Activated T-helper 1 cell treated with anti-CD3 and anti-CD28 coated beads, Interleukin-12 subunit alpha, Interleukin-12 subunit beta, Interleukin-2, Interleukin-4 antibody, amounts not matched to agents 30 ng/mL and 10 ng/mL and 1 ng/mL, durations not matched to agents 14 hours and 24 hours and 36 hours (primary cell): ENCODE results near the gene NOL4. TPM values are rescaled to one million over a fixed set of nuclear protein-coding genes. Genes with fewer than 3 reads are reported as not detected.
"Not testable (repeated sequence)": the region's sequence is repeated elsewhere in the genome, so short reads cannot be mapped to it uniquely, and the experiment has no call there.

Source experiments
- DNase-seq: peaks from one replicate; pipeline ENCODE4 v3.0.0; 2021; ENCODE audit warnings: low spot score
- H3K27ac Mint-ChIP-seq: one replicate; pipeline ENCODE4 v1.8.0; 2021; ENCODE audit warnings: mild to moderate bottlenecking, mixed read lengths
- H3K27me3 Mint-ChIP-seq: one replicate; pipeline ENCODE4 v1.8.0; 2022; ENCODE audit warnings: mild to moderate bottlenecking, moderate library complexity, mixed read lengths; ENCODE audit not compliant: insufficient read depth
- H3K36me3 Mint-ChIP-seq: one replicate; pipeline ENCODE4 v1.8.0; 2021; ENCODE audit warnings: low read depth, mixed read lengths
- H3K4me1 Mint-ChIP-seq: one replicate; pipeline ENCODE4 v1.8.0; 2021; ENCODE audit warnings: low read depth, mixed read lengths
- H3K4me3 Mint-ChIP-seq: one replicate; pipeline ENCODE4 v1.8.0; 2021; ENCODE audit warnings: mild to moderate bottlenecking, moderate library complexity, mixed read lengths
- H3K9me3 Mint-ChIP-seq: one replicate; pipeline ENCODE4 v1.8.0; 2021; ENCODE audit warnings: mixed read lengths
- intact Hi-C: fragments of 100-400 bp; cut with micrococcal nuclease; formaldehyde crosslinking; loops from one replicate; pipeline ENCODE4 v1.15.1; 2024
- total RNA-seq: library from RNA; stranded (reverse); gene quantifications from 2 replicates; pipeline ENCODE4 v1.2.3, GENCODE V29; 2022

Gene NOL4, protein sequence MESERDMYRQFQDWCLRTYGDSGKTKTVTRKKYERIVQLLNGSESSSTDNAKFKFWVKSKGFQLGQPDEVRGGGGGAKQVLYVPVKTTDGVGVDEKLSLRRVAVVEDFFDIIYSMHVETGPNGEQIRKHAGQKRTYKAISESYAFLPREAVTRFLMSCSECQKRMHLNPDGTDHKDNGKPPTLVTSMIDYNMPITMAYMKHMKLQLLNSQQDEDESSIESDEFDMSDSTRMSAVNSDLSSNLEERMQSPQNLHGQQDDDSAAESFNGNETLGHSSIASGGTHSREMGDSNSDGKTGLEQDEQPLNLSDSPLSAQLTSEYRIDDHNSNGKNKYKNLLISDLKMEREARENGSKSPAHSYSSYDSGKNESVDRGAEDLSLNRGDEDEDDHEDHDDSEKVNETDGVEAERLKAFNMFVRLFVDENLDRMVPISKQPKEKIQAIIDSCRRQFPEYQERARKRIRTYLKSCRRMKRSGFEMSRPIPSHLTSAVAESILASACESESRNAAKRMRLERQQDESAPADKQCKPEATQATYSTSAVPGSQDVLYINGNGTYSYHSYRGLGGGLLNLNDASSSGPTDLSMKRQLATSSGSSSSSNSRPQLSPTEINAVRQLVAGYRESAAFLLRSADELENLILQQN
- not detected in 2 replicates for total RNA-seq

DNA sequence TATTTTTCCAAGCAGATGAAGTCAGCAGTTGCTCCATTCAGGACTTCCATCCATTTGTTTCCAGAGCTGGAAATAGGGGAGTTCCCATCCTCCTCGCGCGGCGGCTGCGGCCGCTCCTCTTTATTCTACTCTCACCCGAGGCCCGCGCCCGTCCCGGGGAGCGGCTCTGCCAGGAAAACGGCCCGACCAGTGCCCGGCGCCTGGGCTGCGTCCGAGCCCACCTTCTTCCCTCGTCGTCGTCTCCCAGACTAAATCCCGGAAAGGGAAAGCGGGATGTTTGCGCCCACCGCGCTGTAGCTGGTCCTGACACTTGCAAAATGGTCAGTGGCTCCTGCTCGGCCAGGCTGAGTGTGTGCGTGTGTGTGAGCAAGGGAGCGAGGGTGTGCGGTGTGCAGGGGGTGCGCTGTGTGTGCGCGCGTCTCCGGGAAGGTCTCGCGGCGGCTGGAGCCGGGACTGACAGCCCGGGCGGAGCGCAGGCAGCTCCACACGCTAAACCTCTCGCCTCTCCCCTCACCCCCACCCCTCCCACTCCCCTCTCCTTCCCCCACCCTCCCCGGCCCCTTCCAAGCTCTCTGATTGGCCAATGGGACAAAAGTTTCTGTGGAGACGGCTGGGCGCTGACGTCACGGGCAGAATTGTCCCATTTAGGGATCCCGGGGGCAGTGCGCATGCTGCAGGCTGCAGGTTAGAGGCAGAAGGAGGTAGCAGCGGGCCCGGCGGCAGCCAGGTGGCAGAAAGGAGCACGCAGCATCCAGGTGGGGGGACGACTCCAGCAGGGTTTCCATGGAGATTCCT is at the start of gene NOL4:
Gene NOL4, minus strand, starts transcription at position 491 of the 795 bp plus-strand sequence. CDS start 1,660 bp downstream, outside the sequence.
- Mint-ChIP-seq H3K27ac (no peak within 1 kb of the TSS), H3K4me3 (no peak within 1 kb of the TSS), H3K27me3 (peaks cover 35% of the 10 kb centered on the region), H3K4me1 (peaks cover 4% of the 10 kb centered on the region), H3K36me3 (no peaks in the 10 kb centered on the region), H3K9me3 (no peaks in the 10 kb centered on the region)
- intact Hi-C loops, result loop anchor here (10.0 kb wide), 1 partner anchor 270 kb away; no protein-coding TSS in a partner anchor
- DNase-seq, result no peak

DNA sequence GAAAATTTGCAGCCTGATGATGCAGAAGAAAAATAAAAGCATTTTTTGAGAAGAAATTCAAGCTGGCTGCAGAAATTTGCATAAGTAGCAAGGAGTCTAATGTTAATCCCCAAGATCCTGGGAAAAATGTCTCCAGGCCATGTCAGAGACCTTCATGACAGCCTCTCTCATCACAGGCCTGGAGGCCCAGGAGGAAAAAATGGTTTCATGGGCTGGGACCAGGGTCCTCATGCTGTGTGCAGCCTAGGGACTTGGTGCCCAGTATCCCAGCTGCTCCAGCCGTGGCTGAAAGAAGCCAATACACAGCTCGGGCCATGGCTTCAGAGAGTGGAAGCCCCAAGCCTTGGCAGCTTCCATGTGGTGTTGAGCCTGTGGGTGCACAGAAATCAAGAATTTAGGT is 41.3 kb upstream of the NOL4 start:
- H3K4me3 Mint-ChIP-seq, H3K36me3 Mint-ChIP-seq, intact Hi-C loops, H3K27me3 Mint-ChIP-seq, DNase-seq, H3K27ac Mint-ChIP-seq, H3K4me1 Mint-ChIP-seq: not testable (repeated sequence)
- peaks cover 17% of the 10 kb centered on the region for H3K9me3 Mint-ChIP-seq

DNA sequence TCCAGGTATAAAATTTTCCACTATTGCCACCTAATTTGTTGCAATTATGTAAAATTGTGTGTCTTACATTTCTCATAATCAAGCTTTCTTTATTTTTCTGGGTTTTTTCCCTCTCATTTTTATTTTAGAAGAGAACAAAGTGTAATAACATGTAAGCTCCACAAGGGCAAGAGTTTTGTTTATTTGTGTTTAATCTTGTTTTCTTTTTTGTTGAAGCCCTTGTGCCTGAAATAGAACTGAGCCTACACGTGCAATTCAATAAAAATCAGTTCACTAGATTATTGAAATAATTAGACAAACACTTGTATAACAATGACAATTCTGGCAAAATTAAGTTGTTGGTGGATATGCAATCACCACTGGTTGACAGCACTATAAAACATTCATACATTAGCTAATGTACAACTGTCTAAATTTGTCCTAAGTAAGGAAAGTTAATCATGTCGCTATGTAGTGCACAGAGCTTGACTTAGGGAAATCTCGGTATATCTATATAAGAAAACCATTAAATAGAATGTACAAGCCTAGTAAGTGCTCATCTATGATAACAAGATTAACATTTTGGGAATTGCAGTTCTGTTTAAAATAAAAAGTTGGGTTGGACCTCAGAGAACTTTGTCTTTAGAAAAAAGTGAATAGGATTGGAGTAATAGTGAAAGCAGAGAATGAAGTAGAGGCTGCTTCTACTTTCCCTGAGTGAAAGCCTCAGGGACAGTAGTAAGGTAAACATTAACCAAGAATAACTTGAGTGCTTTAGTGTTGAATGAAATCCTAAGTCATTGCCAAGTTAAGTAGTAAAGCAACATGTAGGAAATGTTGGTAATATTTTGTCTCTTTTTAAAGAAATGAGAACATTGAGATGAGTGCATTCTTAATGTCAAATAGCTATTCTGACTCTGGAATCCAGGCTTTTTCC is 37.4 kb upstream of the NOL4 start:
- peaks cover 13% of the 10 kb centered on the region for H3K9me3 Mint-ChIP-seq
- no peaks in the 10 kb centered on the region for H3K4me1 Mint-ChIP-seq
- DNase-seq, result no peak
- H3K27ac Mint-ChIP-seq, result no peak overlapping the region
- intact Hi-C loops, result no loop called here
- H3K4me3 Mint-ChIP-seq, result no peak overlapping the region
- H3K36me3 Mint-ChIP-seq, result no peaks in the 10 kb centered on the region
- H3K27me3 Mint-ChIP-seq, result no peaks in the 10 kb centered on the region

- no peaks in the 10 kb centered on the region for H3K27me3 Mint-ChIP-seq
- DNase-seq, result no peak
- intact Hi-C loops, result no loop called here
These were observed 33.5 kb upstream of the NOL4 start for GRCh38 chr18:34258176-34258575.

GRCh38 chr18:34251919-34252318 is 27.2 kb upstream of the NOL4 start:
- Mint-ChIP-seq H3K36me3 (no peaks in the 10 kb centered on the region), H3K9me3 (peaks cover 20% of the 10 kb centered on the region), H3K4me1 (no peaks in the 10 kb centered on the region), H3K4me3 (no peak overlapping the region), H3K27ac (no peak overlapping the region), H3K27me3 (no peaks in the 10 kb centered on the region)
- intact Hi-C loops, result no loop called here
- no peak for DNase-seq

More at GRCh38 chr18:34258176-34258575, 33.5 kb upstream of the NOL4 start:
- Mint-ChIP-seq H3K4me1 (no peaks in the 10 kb centered on the region), H3K4me3 (no peak overlapping the region), H3K9me3 (no peaks in the 10 kb centered on the region), H3K36me3 (no peaks in the 10 kb centered on the region), H3K27ac (no peak overlapping the region)

GRCh38 chr18:34248727-34249126 is 24.0 kb upstream of the NOL4 start:
- Mint-ChIP-seq H3K9me3 (peaks cover 20% of the 10 kb centered on the region), H3K4me3 (no peak overlapping the region), H3K4me1 (no peaks in the 10 kb centered on the region), H3K27ac (no peak overlapping the region), H3K27me3 (no peaks in the 10 kb centered on the region), H3K36me3 (no peaks in the 10 kb centered on the region)
- DNase-seq, result no peak
- intact Hi-C loops, result no loop called here

DNA sequence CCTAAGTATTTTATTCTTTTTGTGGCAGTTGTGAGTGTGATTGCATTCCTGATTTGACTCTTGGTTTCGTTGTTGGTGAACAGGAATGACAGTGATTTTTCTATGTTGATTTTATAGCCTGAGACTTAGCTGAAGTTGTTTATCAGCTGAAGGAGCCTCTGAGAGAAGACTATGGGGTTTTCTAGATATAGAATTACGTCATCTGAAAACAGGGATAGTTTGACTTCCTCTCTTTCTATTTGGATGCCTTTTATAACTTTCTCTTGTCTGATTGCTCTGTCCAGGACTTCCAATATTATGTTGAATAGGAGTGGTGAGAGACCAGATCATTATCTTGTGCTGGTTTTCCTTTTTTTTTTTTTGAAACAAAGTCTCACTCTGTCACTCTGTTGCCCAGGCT is 18.0 kb upstream of the NOL4 start:
- peaks cover 1% of the 10 kb centered on the region for H3K27me3 Mint-ChIP-seq
- H3K36me3 Mint-ChIP-seq, result no peaks in the 10 kb centered on the region
- H3K4me3 Mint-ChIP-seq, result no peak overlapping the region
- intact Hi-C loops, result no loop called here
- H3K27ac Mint-ChIP-seq, result no peak overlapping the region
- peaks cover 8% of the 10 kb centered on the region for H3K9me3 Mint-ChIP-seq
- no peaks in the 10 kb centered on the region for H3K4me1 Mint-ChIP-seq
- DNase-seq, result no peak

DNA sequence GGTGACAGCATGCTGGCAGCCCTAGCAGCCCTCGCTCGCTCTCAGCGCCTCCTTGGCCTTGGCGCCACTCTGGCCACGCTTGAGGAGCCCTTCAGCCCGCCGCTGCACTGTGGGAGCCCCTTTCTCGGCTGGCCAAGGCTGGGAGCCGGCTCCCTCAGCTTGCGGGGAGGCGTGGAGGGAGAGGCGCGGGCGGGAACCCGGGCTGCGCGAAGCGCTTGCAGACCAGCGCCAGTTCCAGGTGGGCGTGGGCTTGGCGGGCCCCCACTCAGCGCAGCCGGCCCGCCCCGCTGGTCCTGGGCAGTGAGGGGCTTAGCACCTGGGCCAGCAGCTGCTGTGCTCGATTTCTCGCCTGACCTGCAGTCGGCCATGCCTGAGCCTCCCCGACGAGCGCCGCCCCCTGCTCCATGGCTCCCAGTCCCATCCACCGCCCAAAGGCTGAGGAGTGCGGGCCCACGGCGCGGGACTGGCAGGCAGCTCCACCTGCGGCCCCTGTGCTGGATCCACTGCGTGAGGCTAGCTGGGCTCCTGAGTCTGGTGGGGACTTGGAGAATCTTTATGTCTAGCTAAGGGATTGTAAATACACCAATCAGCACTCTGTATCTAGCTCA is 9.2 kb upstream of the NOL4 start:
- DNase-seq, H3K4me3 Mint-ChIP-seq, H3K36me3 Mint-ChIP-seq, H3K27me3 Mint-ChIP-seq, H3K4me1 Mint-ChIP-seq, intact Hi-C loops, H3K9me3 Mint-ChIP-seq, H3K27ac Mint-ChIP-seq: not testable (repeated sequence)

DNA sequence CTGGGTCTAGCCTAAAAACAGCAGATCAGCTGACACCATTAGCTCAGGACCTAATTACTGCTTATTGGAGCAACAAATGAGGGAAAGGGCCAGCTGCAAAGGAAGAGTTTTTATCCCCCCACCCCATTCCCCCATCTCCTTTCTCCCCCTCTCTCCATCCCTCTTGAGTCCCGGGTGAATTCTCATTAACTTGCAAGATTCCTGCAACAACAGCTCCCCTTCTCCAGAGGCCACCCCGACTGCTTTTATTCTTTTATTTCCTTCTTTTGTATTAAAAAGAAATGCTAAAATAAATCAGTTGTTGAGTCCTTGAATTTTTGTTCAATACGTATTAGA is 473 bp upstream of the NOL4 start:
- H3K27me3 Mint-ChIP-seq, result peaks cover 35% of the 10 kb centered on the region
- H3K4me3 Mint-ChIP-seq, result no peak overlapping the region
- H3K9me3 Mint-ChIP-seq, result no peaks in the 10 kb centered on the region
- H3K36me3 Mint-ChIP-seq, result no peaks in the 10 kb centered on the region
- intact Hi-C loops, result loop anchor here (10.0 kb wide), 1 partner anchor 270 kb away; no protein-coding TSS in a partner anchor
- DNase-seq, result no peak
- H3K4me1 Mint-ChIP-seq, result peaks cover 4% of the 10 kb centered on the region
- H3K27ac Mint-ChIP-seq, result no peak overlapping the region

GRCh38 chr18:34223893-34224422 is 755 bp downstream of the NOL4 start:
- peaks cover 35% of the 10 kb centered on the region for H3K27me3 Mint-ChIP-seq
- intact Hi-C loops, result loop anchor here (10.0 kb wide), 1 partner anchor 271 kb away; no protein-coding TSS in a partner anchor

GRCh38 chr18:34223164-34223892 is 1.4 kb downstream of the NOL4 start:
- intact Hi-C loops, result loop anchor here (10.0 kb wide), 1 partner anchor 271 kb away; no protein-coding TSS in a partner anchor
- H3K27me3 Mint-ChIP-seq, result peaks cover 35% of the 10 kb centered on the region

More at GRCh38 chr18:34223893-34224422, 755 bp downstream of the NOL4 start:
- H3K4me1 Mint-ChIP-seq, result peaks cover 4% of the 10 kb centered on the region
- no peak overlapping the region for H3K4me3 Mint-ChIP-seq
- H3K36me3 Mint-ChIP-seq, result no peaks in the 10 kb centered on the region
- H3K9me3 Mint-ChIP-seq, result no peaks in the 10 kb centered on the region
- no peak for DNase-seq
- no peak overlapping the region for H3K27ac Mint-ChIP-seq

More at GRCh38 chr18:34223164-34223892, 1.4 kb downstream of the NOL4 start:
- H3K36me3 Mint-ChIP-seq, result no peaks in the 10 kb centered on the region
- no peak for DNase-seq
- H3K4me1 Mint-ChIP-seq, result peaks cover 4% of the 10 kb centered on the region
- no peaks in the 10 kb centered on the region for H3K9me3 Mint-ChIP-seq
- H3K4me3 Mint-ChIP-seq, result no peak overlapping the region
- no peak overlapping the region for H3K27ac Mint-ChIP-seq
